Endodermal cell (in vitro differentiated cells): ENCODE measurements around the gene LRRC1. TPM values are rescaled to one million over a fixed set of nuclear protein-coding genes. Genes with fewer than 3 reads are reported as not detected.

Experiments
- DNase-seq: peaks from one replicate; pipeline ENCODE4 v3.0.0-alpha.2; 2017
- H3K27ac ChIP-seq: 2 replicates; pipeline ENCODE4 v1.5.1; 2013; ENCODE audit warnings: mild to moderate bottlenecking, low read depth, low read length, moderate library complexity
- H3K27me3 ChIP-seq: 2 replicates; pipeline ENCODE4 v1.6.1; 2013; ENCODE audit warnings: mild to moderate bottlenecking, low read length, moderate library complexity; ENCODE audit not compliant: insufficient read depth, control insufficient read depth, poor library complexity, severe bottlenecking
- H3K36me3 ChIP-seq: 2 replicates; pipeline ENCODE4 v1.7.0; 2013; ENCODE audit warnings: mild to moderate bottlenecking, low read length, moderate library complexity; ENCODE audit not compliant: control insufficient read depth, insufficient read depth
- H3K4me1 ChIP-seq: one replicate; pipeline ENCODE4 v1.7.0; 2013; ENCODE audit warnings: low read length; ENCODE audit not compliant: control insufficient read depth, insufficient read depth
- H3K4me3 ChIP-seq: 2 replicates; pipeline ENCODE4 v1.5.1; 2013; ENCODE audit warnings: mild to moderate bottlenecking, low read length, moderate library complexity
- H3K9ac ChIP-seq: 2 replicates; pipeline ENCODE4 v1.6.1; 2013; ENCODE audit warnings: mild to moderate bottlenecking, low read length, moderate library complexity; ENCODE audit not compliant: poor library complexity, severe bottlenecking; ENCODE audit errors: extremely low read depth
- H3K9me3 ChIP-seq: 2 replicates; pipeline ENCODE4 v1.6.1; 2013; ENCODE audit warnings: mild to moderate bottlenecking, low read length, moderate library complexity; ENCODE audit not compliant: control insufficient read depth
- H3K27ac Mint-ChIP-seq: 2 replicates; pipeline ENCODE4 v1.8.0; 2020; ENCODE audit warnings: mixed read lengths
- H3K27me3 Mint-ChIP-seq: 2 replicates; pipeline ENCODE4 v1.8.0; 2021; ENCODE audit warnings: mild to moderate bottlenecking, mixed read lengths; ENCODE audit not compliant: insufficient read depth
- H3K36me3 Mint-ChIP-seq: 2 replicates; pipeline ENCODE4 v1.8.0; 2020; ENCODE audit warnings: low read depth, mixed read lengths
- H3K4me1 Mint-ChIP-seq: 2 replicates; pipeline ENCODE4 v1.8.0; 2020; ENCODE audit warnings: mixed read lengths
- H3K4me3 Mint-ChIP-seq: 2 replicates; pipeline ENCODE4 v1.8.0; 2020; ENCODE audit warnings: mild to moderate bottlenecking, moderate library complexity, mixed read lengths
- H3K9me3 Mint-ChIP-seq: 2 replicates; pipeline ENCODE4 v1.8.0; 2020; ENCODE audit warnings: mild to moderate bottlenecking, mixed read lengths
- CTCF ChIP-seq: fragments of 200-600 bp; sonication (generic); conservative IDR thresholded peaks from 2 replicates; pipeline ENCODE4 v1.5.0; 2021; ENCODE audit warnings: antibody characterized with exemption, mild to moderate bottlenecking
- WGBS, 2 experiments: methylation state at CpG; one replicate each; pipeline versions ENCODE4 v1.1.5 to v1.1.7; 2013; ENCODE audit warnings: missing lambda C conversion rate in 2 of 2, mixed read lengths in 1 of 2; ENCODE audit not compliant: insufficient coverage in 1 of 2, insufficient read length in 1 of 2; 5-methylcytosine and 5-hydroxymethylcytosine counted together
- total RNA-seq, 2 donors: library from RNA; stranded (reverse); fragmentation: NEBNext Ultra II Directional in 1 of 2; extraction: Animal tissue kit (Norgen Biotek cat#: 25700) in 1 of 2; gene quantifications; 2 replicates in 1 of 2; 3 replicates in 1 of 2; pipeline ENCODE4 v1.2.1, GENCODE V29; 2021

The LRRC1 gene
- total RNA-seq, 2 donors from 2014 or later = 14.1 to 15.3 TPM

- Histone ChIP-seq H3K4me1 (no peaks in the 10 kb centered on the region), H3K27me3 (no peaks in the 10 kb centered on the region), H3K9me3 (peaks cover 15% of the 10 kb centered on the region), H3K36me3 (no peaks in the 10 kb centered on the region), H3K27ac (no peak overlapping the region), H3K4me3 (no peak overlapping the region), H3K9ac (no peak overlapping the region)
- no peaks in the 10 kb centered on the region for H3K36me3 Mint-ChIP-seq
- no peaks in the 10 kb centered on the region for H3K4me1 Mint-ChIP-seq
- H3K27me3 Mint-ChIP-seq = no peaks in the 10 kb centered on the region
- whole genome bisulfite sequencing, 2 experiments = 85 to 100% methylated on average over 1 of the region's 1 CpG
- DNase-seq = no peak
- H3K9me3 Mint-ChIP-seq = peaks cover 5% of the 10 kb centered on the region
- no peak overlapping the region for H3K27ac Mint-ChIP-seq
- TF ChIP-seq CTCF = no peak
- H3K4me3 Mint-ChIP-seq = no peak overlapping the region
Measured at GRCh38 chr6:53786832-53787231, 8.0 kb upstream of the LRRC1 start.

- no peaks in the 10 kb centered on the region for H3K4me1 ChIP-seq
- no peak overlapping the region for H3K27ac Mint-ChIP-seq
- H3K27me3 Mint-ChIP-seq = peaks cover 3% of the 10 kb centered on the region
- H3K36me3 Mint-ChIP-seq = no peaks in the 10 kb centered on the region
- no peak overlapping the region for H3K27ac ChIP-seq
- peaks cover 3% of the 10 kb centered on the region for H3K4me1 Mint-ChIP-seq
- WGBS, 2 experiments = 65% methylated on average over 2 of the region's 2 CpGs; no CpG with 5 or more reads in 1 of the 2 experiments
- H3K9me3 Mint-ChIP-seq = peaks cover 5% of the 10 kb centered on the region
- H3K27me3 ChIP-seq = peaks cover 8% of the 10 kb centered on the region
- no peak for TF ChIP-seq CTCF
- no peak overlapping the region for H3K4me3 Mint-ChIP-seq
- H3K36me3 ChIP-seq = no peaks in the 10 kb centered on the region
- no peak overlapping the region for H3K4me3 ChIP-seq
- no peak for DNase-seq
- peaks cover 15% of the 10 kb centered on the region for H3K9me3 ChIP-seq
- H3K9ac ChIP-seq = no peak overlapping the region
Measured at GRCh38 chr6:53790886-53791285, 3.9 kb upstream of the LRRC1 start.

- H3K27ac ChIP-seq = no peak overlapping the region
- no peak for DNase-seq
- peaks cover 7% of the 10 kb centered on the region for H3K4me1 ChIP-seq
- H3K4me3 Mint-ChIP-seq = no peak overlapping the region
- H3K27ac Mint-ChIP-seq = no peak overlapping the region
- H3K9me3 Mint-ChIP-seq = peaks cover 5% of the 10 kb centered on the region
- H3K4me1 Mint-ChIP-seq = peaks cover 14% of the 10 kb centered on the region
- peaks cover 15% of the 10 kb centered on the region for H3K9me3 ChIP-seq
- 90 to 100% methylated on average over 1 to 2 of the region's 2 CpGs for WGBS, 2 experiments
- no peaks in the 10 kb centered on the region for H3K36me3 ChIP-seq
- peaks cover 14% of the 10 kb centered on the region for H3K27me3 Mint-ChIP-seq
- no peak overlapping the region for H3K4me3 ChIP-seq
- H3K27me3 ChIP-seq = peaks cover 15% of the 10 kb centered on the region
- no peaks in the 10 kb centered on the region for H3K36me3 Mint-ChIP-seq
- TF ChIP-seq CTCF = no peak
- no peak overlapping the region for H3K9ac ChIP-seq
Measured at GRCh38 chr6:53792016-53792415, 2.8 kb upstream of the LRRC1 start.
